Activated T-helper 1 cell treated with anti-CD3 and anti-CD28 coated beads, Interleukin-2, amount 50 U/mL, for 16 hours (primary cell): Measurements from ENCODE around the gene GPR139.

ENCODE experiments used
- DNase-seq, 2 donors: peaks; one replicate each; pipeline ENCODE4 v3.0.0-alpha.2; 2020; ENCODE audit warnings: low read depth in 1 of 2, low spot score in 1 of 2

The GPR139 gene

GRCh38 chr16:20056436-20056835 lies 17.3 kb downstream of the GPR139 start:
- no peak for DNase-seq

DNA sequence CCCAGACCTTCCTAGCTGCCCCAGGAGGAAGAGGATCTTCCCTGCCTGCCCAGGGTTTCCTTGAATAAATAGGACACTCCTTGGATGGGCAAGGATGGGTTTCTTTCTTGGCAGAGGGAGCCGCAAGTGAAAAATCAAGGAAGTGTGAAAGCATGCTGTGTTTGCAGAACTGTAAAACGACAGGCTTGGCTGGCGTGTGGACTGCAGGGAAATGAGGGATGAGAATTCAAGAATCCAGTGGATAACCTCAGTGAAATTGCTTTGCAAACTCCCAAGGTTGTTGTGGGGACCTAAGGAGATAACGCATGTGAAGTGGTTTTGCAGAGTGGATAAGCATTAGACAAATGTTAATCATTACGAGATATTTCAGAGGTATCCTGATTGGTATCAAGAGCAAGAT lies 20.4 kb downstream of the GPR139 start:
- DNase-seq: no peak

DNA sequence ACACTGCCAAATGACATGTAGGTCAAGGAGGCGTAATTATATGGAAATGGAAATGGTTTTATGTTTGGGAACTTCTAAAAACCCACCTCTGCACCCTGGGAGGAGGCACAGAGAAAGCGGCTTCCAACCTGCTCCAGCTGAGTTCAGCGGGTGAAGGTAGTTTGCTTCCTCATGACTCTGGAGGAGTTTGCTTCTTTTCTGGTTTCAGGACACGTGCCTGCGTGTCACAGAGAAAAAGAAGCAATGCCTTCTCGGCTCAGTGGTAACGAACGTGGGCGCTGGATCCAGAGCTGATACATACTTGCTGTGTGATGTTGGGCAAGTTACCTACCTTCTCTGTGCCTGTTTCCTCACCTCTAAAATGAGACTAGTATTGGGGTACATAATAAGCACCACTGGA lies 22.1 kb downstream of the GPR139 start:
- no peak for DNase-seq

GRCh38 chr16:20051147-20051546 lies 22.5 kb downstream of the GPR139 start:
- DNase-seq: no peak

GRCh38 chr16:20049831-20050230 lies 23.9 kb downstream of the GPR139 start:
- no peak for DNase-seq

- no peak for DNase-seq
Measured at GRCh38 chr16:20045886-20046285, 27.8 kb downstream of the GPR139 start.

DNA sequence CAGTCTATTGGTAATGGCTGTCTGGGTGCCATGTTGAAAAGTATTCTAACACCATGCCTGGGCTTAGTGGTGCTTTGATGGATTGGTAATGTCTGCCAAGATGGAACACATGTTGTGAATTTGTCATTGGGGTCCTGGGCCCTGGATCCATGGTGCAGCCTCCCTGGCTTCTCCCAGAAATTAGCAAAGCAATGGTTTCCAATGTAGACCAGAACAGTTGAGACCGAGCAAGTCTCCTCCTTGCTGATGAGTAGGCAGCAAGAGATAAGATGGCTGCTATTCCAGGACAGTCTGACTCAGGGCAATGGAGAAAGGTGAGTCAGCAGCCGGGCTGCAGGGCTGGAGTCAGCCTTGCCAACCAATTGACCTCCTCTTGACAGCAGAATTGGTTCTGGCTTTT lies 30.8 kb downstream of the GPR139 start:
- no peak for DNase-seq

DNA sequence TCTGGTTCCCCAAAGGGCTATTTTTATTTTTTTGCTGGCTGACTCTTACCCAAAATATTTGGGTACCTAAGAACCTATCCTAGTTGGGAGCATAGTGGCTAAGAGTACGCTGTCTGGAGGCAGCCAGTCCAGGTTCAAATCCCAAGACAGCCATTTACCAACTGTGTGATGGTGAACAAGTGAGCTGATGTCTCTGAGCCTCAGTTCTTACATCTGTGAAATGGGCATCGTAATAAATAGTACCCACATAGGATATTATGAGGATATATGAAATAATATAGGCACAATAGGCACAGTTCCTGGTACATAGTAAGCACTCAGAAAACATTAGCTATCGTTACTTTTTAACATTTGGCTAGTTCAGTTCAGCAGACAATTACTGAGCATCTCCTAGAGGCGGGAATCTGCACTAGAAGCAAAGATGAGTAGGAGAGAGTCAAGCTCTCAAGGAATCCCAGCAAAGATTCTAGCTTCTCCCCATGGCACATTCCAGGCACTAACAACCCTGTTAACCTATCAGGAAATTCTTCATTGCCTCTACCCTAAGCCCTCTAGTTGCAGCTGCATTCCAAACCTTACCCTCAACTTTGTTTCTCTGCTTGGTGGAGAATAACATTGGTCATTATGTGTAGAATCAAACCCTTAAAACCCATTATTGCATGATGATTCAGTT lies 31.6 kb downstream of the GPR139 start:
- DNase-seq: no peak

GRCh38 chr16:20040011-20040410 lies 33.7 kb downstream of the GPR139 start:
- no peak for DNase-seq

DNA sequence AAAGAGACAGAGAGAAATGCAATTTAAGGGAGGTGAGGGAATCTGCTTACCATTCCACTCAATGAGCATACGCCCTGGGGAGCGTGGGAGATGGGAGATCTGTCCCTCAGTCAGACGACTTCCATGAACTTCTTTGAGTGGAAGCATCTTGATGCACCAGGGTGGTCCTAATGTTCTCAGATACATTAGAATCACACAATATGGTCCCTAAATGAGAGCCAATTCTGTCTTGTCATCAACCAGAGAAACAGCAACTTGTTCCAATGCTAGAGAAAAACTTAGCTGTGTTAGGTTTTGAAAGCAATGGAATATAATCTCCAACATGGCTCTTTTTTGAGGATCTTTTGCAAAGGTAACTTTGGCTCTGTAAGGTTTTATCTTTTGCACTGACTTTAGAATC lies 44.1 kb downstream of the GPR139 start:
- DNase-seq: no peak

GRCh38 chr16:20026361-20027072 lies 47.2 kb downstream of the GPR139 start:
- no peak for DNase-seq

DNA sequence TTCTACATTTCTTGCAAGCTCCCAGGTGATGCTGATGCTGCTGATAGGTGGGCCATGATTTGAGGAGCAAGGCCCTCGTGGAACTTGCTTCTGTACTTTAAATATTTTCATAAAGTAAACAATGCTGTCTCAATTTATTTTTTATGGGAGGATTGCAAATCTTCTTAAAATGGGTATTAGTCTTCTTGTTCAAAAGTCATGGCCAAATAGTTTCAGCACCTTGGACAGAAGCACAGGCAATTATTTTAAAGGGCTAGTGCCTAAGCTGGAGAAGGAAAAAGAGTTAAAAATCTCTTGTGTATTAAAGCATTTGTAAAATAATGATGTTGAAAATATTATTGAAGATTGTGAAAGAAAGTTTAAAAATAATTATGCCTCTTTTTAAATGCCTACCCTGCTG lies 50.5 kb downstream of the GPR139 start:
- DNase-seq: no peak

DNA sequence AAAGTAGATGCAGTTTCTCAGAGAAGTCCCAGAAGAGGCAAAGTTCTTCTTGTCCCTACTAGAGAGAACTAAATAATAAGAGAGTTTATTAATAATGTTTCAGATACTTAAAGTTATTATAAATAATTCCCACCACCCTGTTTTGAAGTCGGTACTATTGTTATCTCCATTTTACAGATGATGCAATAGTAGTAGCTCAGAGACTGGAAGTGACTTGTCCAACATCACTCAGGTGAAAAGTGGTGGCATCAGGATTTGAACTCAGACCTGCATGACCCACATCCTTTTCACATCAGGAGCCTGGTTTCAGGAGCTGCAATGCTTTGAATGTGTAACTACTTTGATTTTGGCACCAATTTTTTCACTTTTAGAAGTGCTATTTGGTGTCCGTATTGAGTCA lies 52.7 kb downstream of the GPR139 start:
- no peak for DNase-seq

DNA sequence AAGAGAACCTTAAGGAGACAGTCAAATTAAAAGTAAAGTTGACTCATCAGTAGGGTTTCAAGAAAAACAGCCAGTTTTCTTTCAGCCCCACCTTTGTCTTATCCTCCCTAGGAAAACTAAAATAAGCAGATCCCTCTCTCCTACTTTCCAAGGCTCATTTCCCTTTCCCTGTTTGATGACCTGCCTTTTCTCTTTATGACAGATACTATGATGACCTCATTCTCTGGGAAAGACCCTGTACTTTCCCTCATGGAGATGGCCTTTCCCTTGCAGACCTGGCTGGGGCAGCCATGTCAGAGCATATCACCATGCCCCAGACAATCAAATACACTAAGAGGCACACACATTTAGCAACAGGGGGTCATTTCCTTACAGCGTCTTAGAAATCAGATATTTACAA lies 53.6 kb downstream of the GPR139 start:
- DNase-seq: no peak

DNA sequence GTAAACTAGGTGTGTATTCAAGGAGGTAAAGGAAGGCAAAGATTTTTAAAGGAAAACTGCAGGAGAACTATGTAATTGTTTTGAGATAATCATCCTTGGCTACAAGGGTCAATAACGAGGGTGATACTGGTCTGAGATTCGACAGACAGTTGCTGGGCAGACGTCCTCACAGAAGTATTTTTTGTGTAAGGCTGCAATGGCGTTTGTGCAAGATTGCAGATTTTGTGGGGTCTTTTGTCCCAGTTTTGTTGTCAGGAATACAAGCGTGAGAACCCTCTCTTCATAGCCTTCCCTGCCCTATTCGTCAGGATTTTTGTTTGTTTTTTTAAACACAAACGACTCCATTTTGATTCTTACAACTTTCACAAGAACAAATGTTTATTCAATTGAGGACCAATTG lies 57.5 kb downstream of the GPR139 start:
- DNase-seq: no peak

DNA sequence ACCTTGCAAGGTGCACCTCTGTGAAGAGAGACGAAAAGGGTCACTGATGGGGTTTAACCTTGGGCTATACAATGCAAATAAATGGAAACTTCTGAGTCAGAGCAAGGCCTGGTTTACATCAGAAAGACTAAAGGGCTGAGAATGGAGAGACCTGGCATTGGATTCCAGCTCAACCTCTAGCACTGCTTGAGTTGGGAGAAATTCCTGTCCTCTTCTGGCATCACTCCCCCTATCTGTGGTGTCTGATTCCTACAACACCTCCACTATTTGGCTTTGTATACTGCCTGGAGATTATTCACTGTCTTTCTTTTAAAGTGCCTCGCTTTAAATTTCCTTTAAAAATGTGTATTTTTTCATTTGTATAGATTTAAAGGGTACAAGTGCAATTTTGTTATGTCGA lies 68.8 kb downstream of the GPR139 start:
- no peak for DNase-seq

- DNase-seq: no peak
Measured at GRCh38 chr16:20002936-20003335, 70.8 kb downstream of the GPR139 start.

DNA sequence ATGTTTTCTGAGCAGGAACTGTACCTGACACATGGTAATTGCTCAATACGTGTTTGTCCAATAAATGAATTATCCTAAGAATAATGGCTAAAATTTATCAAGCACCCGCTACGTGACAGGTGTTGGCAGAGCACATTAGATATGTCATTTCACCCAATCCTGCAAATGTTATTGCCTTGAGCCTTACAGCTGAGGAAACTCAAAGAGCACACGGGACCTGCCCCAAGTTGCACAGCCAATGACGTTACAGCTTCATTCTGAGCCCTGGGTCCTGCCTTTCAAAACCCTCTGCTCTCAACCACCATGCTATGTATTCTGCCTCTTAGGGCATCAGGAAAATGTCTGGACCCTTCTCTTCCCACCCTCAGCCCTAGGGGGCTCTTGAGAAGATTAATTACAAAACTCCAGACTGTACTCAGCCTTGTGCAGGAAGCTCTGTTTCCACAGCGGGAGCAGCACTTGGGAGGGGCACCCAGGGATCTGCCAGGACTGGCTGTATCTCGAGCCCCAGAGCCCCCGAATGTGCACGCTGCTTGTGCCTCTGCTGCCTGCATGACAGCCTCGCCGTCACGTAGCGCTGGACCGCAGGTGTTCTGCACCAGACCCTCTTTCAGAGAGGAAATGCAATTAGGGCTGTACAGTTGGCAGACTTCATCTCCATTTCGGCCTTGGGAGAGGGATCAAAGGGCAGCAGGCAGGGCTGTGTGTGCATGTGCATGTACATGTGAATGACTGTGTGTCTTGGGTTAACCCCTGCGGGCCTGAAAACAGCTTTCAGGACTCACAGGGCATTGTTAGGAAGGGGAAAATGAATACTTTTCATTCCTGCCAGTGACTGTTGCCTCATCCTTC lies 71.6 kb downstream of the GPR139 start:
- no peak for DNase-seq

- no peak for DNase-seq
Measured at GRCh38 chr16:19997734-19998133, 76.0 kb downstream of the GPR139 start.

- no peak for DNase-seq
Measured at GRCh38 chr16:19997264-19997663, 76.4 kb downstream of the GPR139 start.

- DNase-seq: no peak
Measured at GRCh38 chr16:19994466-19995170, 79.1 kb downstream of the GPR139 start.
